Measurements from ENCODE around the gene SLC25A34. TPM values are rescaled to one million over a fixed set of nuclear protein-coding genes. Genes with fewer than 3 reads are reported as not detected.

SLC25A34 gene
- 0.25 and 0.34 TPM in 2 replicates for total RNA-seq

DNA sequence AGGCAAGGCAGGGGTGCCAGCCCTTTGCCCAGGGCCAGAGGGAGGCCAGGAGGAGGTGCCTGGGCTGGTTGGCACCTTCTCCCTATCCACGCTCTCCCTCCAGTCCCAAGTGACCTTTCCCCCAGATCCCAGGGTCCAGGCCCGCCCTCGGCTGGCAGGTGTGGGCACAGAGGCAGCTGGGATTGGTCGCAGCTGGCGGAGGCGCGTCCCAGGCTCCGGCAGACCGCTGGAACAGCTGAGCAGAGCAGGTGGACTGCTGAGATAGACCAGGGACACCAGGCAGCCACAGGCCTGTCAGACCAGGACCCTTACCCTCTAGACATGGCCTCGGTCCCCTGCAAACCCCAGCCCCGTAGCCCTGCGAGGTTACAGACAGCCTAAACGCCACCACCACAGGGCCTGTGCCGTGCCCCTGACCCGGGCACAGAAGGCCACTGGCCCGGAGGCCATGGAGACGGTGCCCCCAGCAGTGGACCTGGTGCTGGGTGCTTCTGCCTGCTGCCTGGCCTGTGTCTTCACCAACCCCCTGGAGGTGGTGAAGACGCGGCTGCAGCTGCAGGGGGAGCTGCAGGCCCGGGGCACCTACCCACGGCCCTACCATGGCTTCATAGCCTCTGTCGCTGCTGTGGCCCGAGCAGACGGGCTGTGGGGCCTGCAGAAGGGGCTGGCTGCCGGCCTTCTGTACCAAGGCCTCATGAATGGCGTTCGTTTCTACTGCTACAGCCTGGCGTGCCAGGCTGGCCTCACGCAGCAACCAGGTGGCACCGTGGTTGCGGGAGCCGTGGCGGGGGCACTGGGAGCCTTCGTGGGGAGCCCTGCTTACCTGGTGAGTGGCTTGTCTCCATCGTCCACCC is at the start of gene SLC25A34:
TSS of gene SLC25A34 (plus strand) at position 221 of the 854 bp plus-strand sequence. CDS start at position 449, 228 bp downstream.
- Histone ChIP-seq H3K27me3 (ENCODE audit: control insufficient read depth, insufficient read depth, low read length) (no peaks in the 10 kb centered on the region), H3K4me3 (ENCODE audit: low read depth, low read length) (no peak within 1 kb of the TSS), H3K36me3 (ENCODE audit: control insufficient read depth, insufficient read depth, low read length) (peaks cover 2% of the 10 kb centered on the region)
- TF ChIP-seq, protein P1, sequence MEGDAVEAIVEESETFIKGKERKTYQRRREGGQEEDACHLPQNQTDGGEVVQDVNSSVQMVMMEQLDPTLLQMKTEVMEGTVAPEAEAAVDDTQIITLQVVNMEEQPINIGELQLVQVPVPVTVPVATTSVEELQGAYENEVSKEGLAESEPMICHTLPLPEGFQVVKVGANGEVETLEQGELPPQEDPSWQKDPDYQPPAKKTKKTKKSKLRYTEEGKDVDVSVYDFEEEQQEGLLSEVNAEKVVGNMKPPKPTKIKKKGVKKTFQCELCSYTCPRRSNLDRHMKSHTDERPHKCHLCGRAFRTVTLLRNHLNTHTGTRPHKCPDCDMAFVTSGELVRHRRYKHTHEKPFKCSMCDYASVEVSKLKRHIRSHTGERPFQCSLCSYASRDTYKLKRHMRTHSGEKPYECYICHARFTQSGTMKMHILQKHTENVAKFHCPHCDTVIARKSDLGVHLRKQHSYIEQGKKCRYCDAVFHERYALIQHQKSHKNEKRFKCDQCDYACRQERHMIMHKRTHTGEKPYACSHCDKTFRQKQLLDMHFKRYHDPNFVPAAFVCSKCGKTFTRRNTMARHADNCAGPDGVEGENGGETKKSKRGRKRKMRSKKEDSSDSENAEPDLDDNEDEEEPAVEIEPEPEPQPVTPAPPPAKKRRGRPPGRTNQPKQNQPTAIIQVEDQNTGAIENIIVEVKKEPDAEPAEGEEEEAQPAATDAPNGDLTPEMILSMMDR (IDR thresholded peaks at IDR 0.05; ENCODE audit: insufficient read depth, low read length, poor library complexity, severe bottlenecking), result no peak
- no peak for DNase-seq (ENCODE audit: low read depth)

GRCh38 chr1:15687446-15687845 is 48.6 kb upstream of the SLC25A34 start:
- no peak overlapping the region for H3K4me3 ChIP-seq (ENCODE audit: low read depth, low read length)
- peaks cover 3% of the 10 kb centered on the region for H3K36me3 ChIP-seq (ENCODE audit: control insufficient read depth, insufficient read depth, low read length)
- TF ChIP-seq, protein P1 (IDR thresholded peaks at IDR 0.05; ENCODE audit: insufficient read depth, low read length, poor library complexity, severe bottlenecking), result no peak
- DNase-seq (ENCODE audit: low read depth), result no peak
- H3K27me3 ChIP-seq (ENCODE audit: control insufficient read depth, insufficient read depth, low read length), result no peaks in the 10 kb centered on the region

DNA sequence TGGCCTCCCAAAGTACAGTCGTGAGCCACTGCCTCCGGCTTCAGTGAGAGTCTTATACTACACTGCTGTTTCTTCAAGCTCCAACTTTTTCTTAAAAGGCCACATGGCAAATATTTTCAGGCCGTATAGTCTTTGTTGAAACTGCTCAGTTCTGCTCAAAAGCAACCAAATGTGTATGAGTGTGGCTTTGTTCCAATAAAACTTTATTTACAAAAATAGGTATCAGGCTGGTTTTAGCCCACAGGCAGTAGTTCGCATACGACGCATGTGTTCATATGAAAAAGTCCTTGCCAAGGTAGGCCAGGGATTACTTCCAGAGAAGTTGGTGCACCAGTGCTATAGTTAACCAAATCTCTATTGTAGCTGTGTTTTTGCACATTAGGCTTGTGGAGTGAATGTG is 45.7 kb upstream of the SLC25A34 start:
- H3K36me3 ChIP-seq (ENCODE audit: control insufficient read depth, insufficient read depth, low read length), result peaks cover 3% of the 10 kb centered on the region
- no peak overlapping the region for H3K4me3 ChIP-seq (ENCODE audit: low read depth, low read length)
- DNase-seq (ENCODE audit: low read depth), result no peak
- H3K27me3 ChIP-seq (ENCODE audit: control insufficient read depth, insufficient read depth, low read length), result no peaks in the 10 kb centered on the region
- TF ChIP-seq, protein P1 (IDR thresholded peaks at IDR 0.05; ENCODE audit: insufficient read depth, low read length, poor library complexity, severe bottlenecking), result no peak

- no peaks in the 10 kb centered on the region for H3K27me3 ChIP-seq (ENCODE audit: control insufficient read depth, insufficient read depth, low read length)
- no peak overlapping the region for H3K4me3 ChIP-seq (ENCODE audit: low read depth, low read length)
- TF ChIP-seq, protein P1 (IDR thresholded peaks at IDR 0.05; ENCODE audit: insufficient read depth, low read length, poor library complexity, severe bottlenecking), result no peak
- DNase-seq (ENCODE audit: low read depth), result no peak
- peaks cover 3% of the 10 kb centered on the region for H3K36me3 ChIP-seq (ENCODE audit: control insufficient read depth, insufficient read depth, low read length)
Measured at GRCh38 chr1:15691434-15692032, 44.5 kb upstream of the SLC25A34 start.

DNA sequence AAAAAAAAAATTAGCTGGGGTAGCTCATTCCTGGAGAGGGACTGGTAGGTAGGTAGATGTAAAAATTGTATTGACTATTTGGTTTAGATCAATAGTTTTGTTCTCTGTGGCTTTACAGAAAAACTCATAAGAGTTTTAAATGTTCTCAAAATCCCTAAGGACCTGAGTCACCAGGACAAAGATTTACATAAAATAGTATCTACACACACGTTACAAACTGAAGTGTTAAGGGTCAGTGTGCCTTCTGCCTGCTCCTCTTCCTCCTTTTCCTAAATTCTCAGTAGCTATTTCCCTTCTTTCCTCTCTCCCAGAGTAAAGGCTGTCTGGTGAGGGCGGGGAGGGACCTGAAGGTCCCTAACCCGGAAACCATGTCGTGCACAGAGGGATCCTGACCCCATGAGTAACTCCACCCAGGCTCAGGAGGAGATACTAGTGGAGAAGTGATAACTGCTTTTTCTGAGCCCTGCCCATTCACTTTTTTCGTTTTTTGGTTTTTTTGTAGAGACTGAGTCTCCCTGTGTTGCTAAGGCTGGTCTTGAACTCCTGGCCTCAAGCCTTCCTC is 43.9 kb upstream of the SLC25A34 start:
- no peak for DNase-seq (ENCODE audit: low read depth)
- Histone ChIP-seq H3K27me3 (ENCODE audit: control insufficient read depth, insufficient read depth, low read length) (no peaks in the 10 kb centered on the region), H3K4me3 (ENCODE audit: low read depth, low read length) (no peak overlapping the region), H3K36me3 (ENCODE audit: control insufficient read depth, insufficient read depth, low read length) (peaks cover 3% of the 10 kb centered on the region)
- TF ChIP-seq, protein P1 (IDR thresholded peaks at IDR 0.05; ENCODE audit: insufficient read depth, low read length, poor library complexity, severe bottlenecking), result no peak

All from kidney epithelial cell (primary cell).